Loucy (cell line): ENCODE data around the gene NAGS.

Experiments
- H2AFZ ChIP-seq: fragments of 200-600 bp; sonication (generic); 2 replicates; pipeline ENCODE4 v1.6.0; 2016; ENCODE audit warnings: antibody characterized with exemption, mild to moderate bottlenecking, low read length, moderate library complexity
- H3F3A ChIP-seq: fragments of 200-600 bp; 2 replicates; pipeline ENCODE4 v1.6.0; 2016; ENCODE audit warnings: antibody characterized with exemption, low read depth, mild to moderate bottlenecking
- H3K27me3 ChIP-seq: fragments of 200-600 bp; sonication (generic); 2 replicates; pipeline ENCODE4 v1.6.1; 2014; ENCODE audit warnings: low read length, mild to moderate bottlenecking; ENCODE audit not compliant: insufficient read depth, poor library complexity, severe bottlenecking
- H3K36me3 ChIP-seq: fragments of 200-600 bp; sonication (generic); 2 replicates; pipeline ENCODE4 v1.6.1; 2016; ENCODE audit warnings: low read length; ENCODE audit not compliant: insufficient read depth
- H3K4me1 ChIP-seq: fragments of 200-600 bp; sonication (generic); 2 replicates; pipeline ENCODE4 v1.5.1; 2014; ENCODE audit warnings: low read length, mild to moderate bottlenecking; ENCODE audit not compliant: insufficient read depth, poor library complexity, severe bottlenecking
- H3K4me2 ChIP-seq: fragments of 200-600 bp; sonication (generic); 2 replicates; pipeline ENCODE4 v1.6.0; 2014; ENCODE audit warnings: antibody characterized with exemption, low read length, low read depth, mild to moderate bottlenecking; ENCODE audit not compliant: poor library complexity, severe bottlenecking
- H3K4me3 ChIP-seq: fragments of 200-600 bp; sonication (generic); 2 replicates; pipeline ENCODE4 v1.5.1; 2014; ENCODE audit warnings: low read length, mild to moderate bottlenecking, mixed read lengths; ENCODE audit not compliant: poor library complexity, severe bottlenecking
- H3K79me2 ChIP-seq: fragments of 200-600 bp; sonication (generic); 2 replicates; pipeline ENCODE4 v1.6.1; 2014; ENCODE audit warnings: low read length; ENCODE audit not compliant: insufficient read depth
- H3K9ac ChIP-seq: fragments of 200-600 bp; sonication (generic); 2 replicates; pipeline ENCODE4 v1.6.0; 2014; ENCODE audit warnings: mild to moderate bottlenecking, low read depth, low read length, moderate library complexity; ENCODE audit not compliant: poor library complexity, severe bottlenecking
- H3K9me2 ChIP-seq: fragments of 200-600 bp; sonication (generic); replicated peaks from 2 replicates; pipeline ENCODE4 v1.6.1; 2016; ENCODE audit warnings: low read depth, low read length, mixed read lengths
- H3K9me3 ChIP-seq: fragments of 200-600 bp; sonication (generic); 2 replicates; pipeline ENCODE4 v1.6.1; 2014; ENCODE audit warnings: mild to moderate bottlenecking, antibody characterized with exemption, low read length, low read depth; ENCODE audit not compliant: insufficient read depth
- H4K20me1 ChIP-seq: fragments of 200-600 bp; sonication (generic); 2 replicates; pipeline ENCODE4 v1.6.0; 2014; ENCODE audit warnings: antibody characterized with exemption, low read length, mild to moderate bottlenecking; ENCODE audit not compliant: insufficient read depth, poor library complexity, severe bottlenecking
- CTCF ChIP-seq: fragments of 200-600 bp; sonication (generic); conservative IDR thresholded peaks from 2 replicates; pipeline ENCODE4 v1.5.1; 2014; ENCODE audit warnings: mild to moderate bottlenecking, antibody characterized with exemption, low read length
- EZH2phosphoT487 ChIP-seq: fragments of 200-600 bp; IDR thresholded peaks from 2 replicates; pipeline ENCODE4 v1.6.1; 2018; ENCODE audit warnings: antibody characterized with exemption, mild to moderate bottlenecking, moderate library complexity, borderline replicate concordance

Gene NAGS

DNA sequence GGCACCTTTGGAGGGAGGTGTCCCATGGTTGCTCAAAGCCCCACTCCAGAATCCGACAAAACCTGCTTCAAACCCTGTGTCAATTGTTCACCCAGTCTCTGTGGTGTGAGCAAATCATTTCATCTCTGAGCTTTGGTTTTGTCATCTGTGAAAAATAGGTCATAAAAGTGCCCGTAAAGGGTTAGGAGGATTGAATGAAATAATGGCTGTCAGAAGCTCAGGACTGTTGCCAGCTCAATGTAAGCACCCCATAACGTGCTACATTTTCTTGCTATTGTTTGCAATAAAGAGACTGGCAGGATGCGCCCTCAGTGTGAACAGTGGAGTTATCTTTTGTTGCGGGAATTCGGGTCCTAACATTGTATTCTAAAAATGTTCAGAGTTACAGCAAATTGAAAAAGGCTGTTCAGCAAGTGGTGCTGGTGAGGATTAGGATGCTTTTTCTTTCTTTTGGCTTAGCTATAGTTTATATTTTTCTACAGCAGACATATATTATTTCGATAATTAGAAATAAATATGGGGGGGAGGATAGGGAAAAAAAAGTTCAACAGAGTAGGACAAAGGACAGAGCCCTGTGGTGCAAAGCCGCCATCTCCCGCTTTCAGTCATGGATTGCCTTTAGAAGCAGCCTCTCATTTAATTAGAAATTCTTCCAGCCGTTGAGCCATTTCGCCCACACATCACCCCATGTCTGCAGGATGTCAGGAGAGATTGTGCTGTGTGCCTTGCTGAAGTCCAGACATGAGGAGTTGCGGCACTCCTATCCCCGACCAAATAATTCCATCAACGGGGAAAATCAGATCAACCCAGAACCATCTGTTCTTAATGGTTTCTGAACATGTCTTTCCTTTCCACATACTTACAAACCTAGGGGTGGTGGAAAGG lies 29.8 kb upstream of the NAGS start:
- Histone ChIP-seq H3K4me2 (no peak overlapping the region), H3K27me3 (no peaks in the 10 kb centered on the region), H3K4me1 (no peaks in the 10 kb centered on the region), H3K79me2 (no peaks in the 10 kb centered on the region), H3K9me3 (no peaks in the 10 kb centered on the region), H3F3A (no peaks in the 10 kb centered on the region), H3K36me3 (no peaks in the 10 kb centered on the region), H3K4me3 (no peak overlapping the region), H4K20me1 (no peaks in the 10 kb centered on the region), H3K9me2 (no peaks in the 10 kb centered on the region), H3K9ac (no peak overlapping the region), H2AFZ (no peak overlapping the region)
- TF ChIP-seq CTCF, result no peak
- TF ChIP-seq EZH2phosphoT487, result no peak

GRCh38 chr17:43975898-43976297 lies 28.5 kb upstream of the NAGS start:
- TF ChIP-seq CTCF, result no peak
- TF ChIP-seq EZH2phosphoT487, result no peak
- Histone ChIP-seq H3K4me2 (no peak overlapping the region), H3F3A (no peaks in the 10 kb centered on the region), H3K4me3 (no peak overlapping the region), H4K20me1 (no peaks in the 10 kb centered on the region), H3K9ac (no peak overlapping the region), H3K9me2 (no peaks in the 10 kb centered on the region), H3K79me2 (no peaks in the 10 kb centered on the region), H2AFZ (no peak overlapping the region), H3K4me1 (no peaks in the 10 kb centered on the region), H3K36me3 (no peaks in the 10 kb centered on the region), H3K9me3 (no peaks in the 10 kb centered on the region), H3K27me3 (no peaks in the 10 kb centered on the region)

DNA sequence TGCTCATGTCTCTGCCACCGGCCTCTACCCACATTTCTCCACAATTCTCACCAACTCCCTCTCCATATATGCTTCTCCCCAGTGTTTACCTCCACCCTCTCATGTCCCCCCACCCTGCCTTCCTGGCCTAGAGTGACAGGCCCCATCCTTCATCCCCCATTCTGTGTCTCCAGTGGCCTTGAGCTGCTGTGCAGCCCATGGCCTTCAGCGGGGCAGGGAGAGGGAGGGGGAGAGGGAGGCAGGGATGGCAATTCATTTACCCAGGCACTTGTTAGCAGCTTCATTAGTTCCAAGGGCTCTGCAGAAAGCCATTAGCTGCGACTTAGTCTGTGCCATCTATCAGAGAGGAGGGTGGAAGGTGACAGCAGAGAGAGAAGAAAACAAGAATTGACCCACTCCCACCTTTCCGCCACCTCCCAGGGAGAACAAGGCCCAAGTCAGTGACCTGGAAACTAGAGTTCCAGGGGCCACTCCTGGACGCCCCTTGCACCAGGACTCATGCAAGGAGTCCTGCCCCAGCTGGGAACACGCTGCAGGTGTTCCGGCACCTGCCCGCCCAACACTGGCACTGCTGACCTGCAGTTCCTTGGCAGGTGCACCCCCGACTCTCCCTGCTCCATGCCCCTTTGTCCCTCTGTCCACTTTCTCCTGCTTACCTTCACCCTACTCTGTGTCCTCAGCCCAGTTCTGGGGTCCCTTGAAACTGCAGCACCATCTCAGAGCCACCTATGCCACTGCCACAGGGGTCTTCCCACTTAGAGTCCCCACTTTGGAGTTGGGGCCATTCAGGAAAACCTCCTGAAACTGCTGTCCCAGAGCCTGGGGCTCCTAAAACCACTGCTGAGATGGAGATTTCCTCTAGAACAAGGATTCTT lies 27.2 kb upstream of the NAGS start:
- Histone ChIP-seq H2AFZ (no peak overlapping the region), H3F3A (no peaks in the 10 kb centered on the region), H3K4me2 (no peak overlapping the region), H3K9me3 (no peaks in the 10 kb centered on the region), H3K27me3 (no peaks in the 10 kb centered on the region), H3K4me1 (no peaks in the 10 kb centered on the region), H4K20me1 (no peaks in the 10 kb centered on the region), H3K9me2 (no peaks in the 10 kb centered on the region), H3K4me3 (no peak overlapping the region), H3K36me3 (no peaks in the 10 kb centered on the region), H3K79me2 (no peaks in the 10 kb centered on the region), H3K9ac (no peak overlapping the region)
- no peak for TF ChIP-seq EZH2phosphoT487
- no peak for TF ChIP-seq CTCF
